Uterus (tissue), 4 donors: Measurements from ENCODE around the gene PLCH2. TPM values are rescaled to one million over a fixed set of nuclear protein-coding genes. Genes with fewer than 3 reads are reported as not detected.

Experiments
- DNase-seq, 2 donors: peaks; one replicate each; pipeline ENCODE4 v3.0.0-alpha.2; 2019 to 2020
- H3K27ac ChIP-seq, 2 donors: fragments of 200-600 bp; sonication (generic); 1 replicate in 1 of 2; 2 replicates in 1 of 2; pipeline ENCODE4 v1.5.1; 2016 to 2018
- H3K27me3 ChIP-seq, 2 donors: fragments of 200-600 bp; sonication (generic); one replicate each; pipeline ENCODE4 v1.5.1; 2018 to 2019; ENCODE audit warnings: control low read depth in 1 of 2
- H3K36me3 ChIP-seq, 2 donors: fragments of 200-600 bp; sonication (generic); one replicate each; pipeline ENCODE4 v1.5.1; 2019; ENCODE audit warnings: control low read depth in 1 of 2
- H3K4me1 ChIP-seq, 2 donors: fragments of 200-600 bp; sonication (generic); one replicate each; pipeline ENCODE4 v1.5.1; 2018 to 2019; ENCODE audit warnings: control low read depth in 1 of 2
- H3K4me3 ChIP-seq, 2 donors: fragments of 200-600 bp; sonication (generic); 1 replicate in 1 of 2; 2 replicates in 1 of 2; pipeline ENCODE4 v1.5.1; 2018 to 2019; ENCODE audit warnings: mild to moderate bottlenecking in 1 of 2
- H3K9me3 ChIP-seq, 2 donors: fragments of 200-600 bp; sonication (generic); one replicate each; pipeline ENCODE4 v1.5.1; 2019; ENCODE audit warnings: control low read depth in 1 of 2
- CTCF ChIP-seq, 4 experiments: fragments of 200-600 bp in 2 of 4; fragments of 450-650 bp in 2 of 4; sonication (generic) in 2 of 4; IDR thresholded peaks; one replicate each; pipeline ENCODE4 v1.5.1; 2016 to 2019; ENCODE audit warnings: antibody characterized with exemption in 4 of 4, mild to moderate bottlenecking in 2 of 4, moderate library complexity in 1 of 4
- POLR2A ChIP-seq, 2 donors: fragments of 450-650 bp; IDR thresholded peaks; one replicate each; pipeline ENCODE4 v1.6.1; 2016; ENCODE audit warnings: antibody characterized with exemption in 2 of 2, mild to moderate bottlenecking in 1 of 2, moderate library complexity in 1 of 2
- intact Hi-C: fragments of 100-400 bp; cut with DNase I; formaldehyde crosslinking; loops from one replicate; pipeline ENCODE4 v1.15.1; 2023; ENCODE audit warnings: low total_unique reads
- total RNA-seq, 4 donors: library from RNA; depleted of rRNA in 3 of 4; stranded (reverse); fragments of >200 nt in 3 of 4; gene quantifications; one replicate each; pipeline versions ENCODE4 v1.1.0 to v1.2.4, GENCODE V29; 2014 to 2023
- donor health status: DM: yes; HTN: yes; CAD: no.

Gene PLCH2
- total RNA-seq, 4 donors from 2014 or later, result 0.21 to 3.0 TPM; not detected in 2

- Histone ChIP-seq H3K4me3 (no peak overlapping the region), H3K27ac (no peak overlapping the region), H3K9me3 (no peaks in the 10 kb centered on the region), H3K4me1 (no peaks in the 10 kb centered on the region), H3K36me3 (no peaks in the 10 kb centered on the region), H3K27me3 (no peaks in the 10 kb centered on the region)
- no peak for TF ChIP-seq CTCF (IDR thresholded peaks at IDR 0.05)
- TF ChIP-seq POLR2A (IDR thresholded peaks at IDR 0.05), result no peak
- intact Hi-C loops, result no loop called here
- DNase-seq, result no peak
These were observed 4.9 kb downstream of the PLCH2 start for GRCh38 chr1:2480986-2481364.

DNA sequence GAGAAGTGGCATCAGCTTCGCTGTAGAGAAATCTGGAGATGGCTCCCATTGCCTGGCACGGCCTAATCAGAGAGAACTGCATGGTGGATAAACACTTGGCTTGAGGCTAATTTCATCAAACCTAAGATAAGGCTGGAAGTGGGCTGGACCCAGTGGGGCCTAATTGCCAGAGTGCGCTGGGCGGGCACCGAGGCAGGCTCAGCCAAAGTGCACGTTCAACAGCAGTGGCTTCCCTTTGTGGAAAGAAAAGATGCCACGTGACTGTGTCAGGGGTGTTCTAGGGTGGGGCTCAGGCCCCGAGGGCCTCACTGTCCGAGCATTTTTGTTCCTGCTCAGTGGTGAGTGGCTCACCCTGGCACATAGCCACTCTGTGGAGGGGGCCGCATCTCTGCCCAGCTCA lies 5.8 kb downstream of the PLCH2 start:
- Histone ChIP-seq H3K27ac (no peak overlapping the region), H3K36me3 (no peaks in the 10 kb centered on the region), H3K9me3 (no peaks in the 10 kb centered on the region), H3K4me1 (no peaks in the 10 kb centered on the region), H3K4me3 (no peak overlapping the region), H3K27me3 (no peaks in the 10 kb centered on the region)
- TF ChIP-seq POLR2A (IDR thresholded peaks at IDR 0.05) (no peak), CTCF (IDR thresholded peaks at IDR 0.05) (no peak)
- intact Hi-C loops, result no loop called here
- no peak for DNase-seq

DNA sequence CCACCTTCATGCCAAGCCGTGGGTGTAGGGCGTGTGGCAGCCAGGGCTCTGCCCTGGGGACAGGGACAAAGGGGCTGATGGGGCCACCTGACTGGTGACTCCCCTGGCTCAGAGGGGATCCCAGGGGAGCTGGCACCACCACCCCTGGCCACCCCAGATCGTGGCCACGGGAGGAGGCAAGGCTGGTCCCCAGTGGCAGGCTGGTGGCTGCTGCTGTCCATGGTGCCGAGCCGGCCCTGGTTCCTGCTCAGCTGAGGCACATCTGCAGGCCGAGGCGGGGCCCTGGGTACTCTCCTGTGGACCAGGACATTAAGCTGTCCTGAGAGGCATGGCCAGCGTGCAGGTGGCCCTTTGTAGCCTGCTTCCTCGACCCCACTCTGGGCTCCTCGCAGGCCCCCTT lies 6.5 kb downstream of the PLCH2 start:
- Histone ChIP-seq H3K4me1 (no peaks in the 10 kb centered on the region), H3K9me3 (no peaks in the 10 kb centered on the region), H3K27ac (no peak overlapping the region), H3K36me3 (no peaks in the 10 kb centered on the region), H3K4me3 (no peak overlapping the region), H3K27me3 (no peaks in the 10 kb centered on the region)
- no peak for DNase-seq
- intact Hi-C loops, result no loop called here
- TF ChIP-seq POLR2A (IDR thresholded peaks at IDR 0.05) (no peak), CTCF (IDR thresholded peaks at IDR 0.05) (no peak)

GRCh38 chr1:2483026-2483425 lies 6.9 kb downstream of the PLCH2 start:
- no peak for TF ChIP-seq CTCF (IDR thresholded peaks at IDR 0.05)
- TF ChIP-seq POLR2A (IDR thresholded peaks at IDR 0.05), result no peak
- Histone ChIP-seq H3K27ac (no peak overlapping the region), H3K36me3 (no peaks in the 10 kb centered on the region), H3K9me3 (peaks cover 0 to under 1% of the 10 kb centered on the region in 2 donors), H3K27me3 (no peaks in the 10 kb centered on the region), H3K4me1 (no peaks in the 10 kb centered on the region), H3K4me3 (no peak overlapping the region)
- intact Hi-C loops, result no loop called here
- DNase-seq, result no peak

GRCh38 chr1:2483970-2484369 lies 7.9 kb downstream of the PLCH2 start:
- H3K36me3 ChIP-seq, result no peaks in the 10 kb centered on the region
- H3K27me3 ChIP-seq, result no peaks in the 10 kb centered on the region
- TF ChIP-seq POLR2A (IDR thresholded peaks at IDR 0.05), result no peak
- TF ChIP-seq CTCF (IDR thresholded peaks at IDR 0.05), result no peak
- no peak overlapping the region for H3K27ac ChIP-seq
- no peak overlapping the region for H3K4me3 ChIP-seq
- H3K4me1 ChIP-seq, result no peaks in the 10 kb centered on the region
- H3K9me3 ChIP-seq, result peaks cover 0 to 6% of the 10 kb centered on the region in 2 donors
- DNase-seq, result no peak
- intact Hi-C loops, result no loop called here
